AG04450 (cell line): ENCODE data around the gene SLC22A7. TPM values are rescaled to one million over a fixed set of nuclear protein-coding genes. Genes with fewer than 3 reads are reported as not detected.

Source experiments
- CTCF ChIA-PET: fragments of 300-600, 350-600 bp; formaldehyde crosslinking; extraction: SDS; loops from one replicate; lab custom pipeline; 2022; ENCODE audit warnings: antibody characterized with exemption, inconsistent platforms; lab: Charles Lee
- POLR2A ChIA-PET: fragments of 350-600 bp; formaldehyde crosslinking; extraction: SDS; loops from one replicate; lab custom pipeline; 2021; ENCODE audit warnings: antibody characterized with exemption, inconsistent platforms; lab: Yijun Ruan, JAX
- DNase-seq: peaks from one replicate; pipeline ENCODE4 v3.0.0-alpha.2; 2011; ENCODE audit warnings: low read depth, low spot score
- H3K27ac ChIP-seq: one replicate; pipeline ENCODE4 v1.5.1; 2012; ENCODE audit warnings: low read depth, low read length, control low read depth
- H3K27me3 ChIP-seq: one replicate; pipeline ENCODE4 v1.6.0; 2012; ENCODE audit warnings: low read length; ENCODE audit not compliant: control insufficient read depth, insufficient read depth
- H3K4me3 ChIP-seq: 2 replicates; pipeline ENCODE4 v1.5.1; 2011; ENCODE audit warnings: mild to moderate bottlenecking, low read depth, low read length, control low read depth
- H3K9me3 ChIP-seq: 2 replicates; pipeline ENCODE4 v1.5.1; 2012; ENCODE audit warnings: low read length; ENCODE audit not compliant: control insufficient read depth, insufficient read depth
- polyA plus RNA-seq: library from polyadenylated mRNA; depleted of rRNA; stranded (reverse); fragments of >200 nt; gene quantifications from 2 replicates; pipeline ENCODE4 v1.2.3, GENCODE V29; 2011
- TF ChIP-seq, protein P1 (sequence below): IDR thresholded peaks from 2 replicates; pipeline ENCODE4 v1.5.1; 2011; ENCODE audit warnings: low read depth, low read length, control low read depth, inconsistent platforms

Gene SLC22A7
- polyA plus RNA-seq, 1 experiment: not detected

DNA sequence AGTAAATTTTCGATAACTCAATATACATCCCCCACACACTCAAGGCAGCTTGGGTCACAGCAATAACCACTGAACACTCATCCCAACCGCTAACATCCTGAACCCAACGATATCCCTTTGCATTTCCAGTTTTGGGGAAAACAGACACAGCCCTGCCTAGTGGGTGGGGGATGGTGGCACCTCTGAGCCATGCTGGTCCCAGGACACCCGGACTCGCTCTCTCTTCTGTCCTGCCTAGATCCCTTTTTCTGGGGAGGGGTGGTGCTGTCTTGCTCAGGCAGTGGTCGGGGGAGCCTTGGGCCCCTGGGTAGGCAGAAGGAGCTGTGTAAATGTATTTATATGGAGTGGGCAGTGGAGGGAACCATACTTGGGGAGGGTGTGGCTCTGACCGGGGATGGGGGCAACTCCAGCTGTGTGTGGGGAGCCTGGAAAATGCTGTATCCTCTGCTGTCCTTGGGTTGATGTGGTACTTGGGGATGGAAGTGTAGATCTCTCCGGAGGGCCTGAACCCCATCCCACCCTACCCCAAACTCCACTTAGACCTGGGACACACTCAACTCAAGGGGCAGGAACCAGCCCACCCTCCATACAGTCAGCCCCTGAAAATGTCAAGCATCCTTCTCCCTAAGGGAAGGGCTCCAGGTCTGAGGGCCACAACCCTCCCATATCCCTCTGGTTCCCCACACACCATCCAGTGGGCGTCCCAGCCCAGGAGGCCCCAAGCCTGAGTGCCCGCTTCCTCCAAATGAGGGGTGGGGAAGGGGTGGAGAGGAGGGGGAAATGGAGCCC, 23.7 kb upstream of the SLC22A7 start:
- DNase-seq: no peak
- Histone ChIP-seq H3K9me3 (no peaks in the 10 kb centered on the region), H3K27ac (no peak overlapping the region), H3K4me3 (no peak overlapping the region), H3K27me3 (peaks cover 56% of the 10 kb centered on the region)
- TF ChIP-seq, protein P1, sequence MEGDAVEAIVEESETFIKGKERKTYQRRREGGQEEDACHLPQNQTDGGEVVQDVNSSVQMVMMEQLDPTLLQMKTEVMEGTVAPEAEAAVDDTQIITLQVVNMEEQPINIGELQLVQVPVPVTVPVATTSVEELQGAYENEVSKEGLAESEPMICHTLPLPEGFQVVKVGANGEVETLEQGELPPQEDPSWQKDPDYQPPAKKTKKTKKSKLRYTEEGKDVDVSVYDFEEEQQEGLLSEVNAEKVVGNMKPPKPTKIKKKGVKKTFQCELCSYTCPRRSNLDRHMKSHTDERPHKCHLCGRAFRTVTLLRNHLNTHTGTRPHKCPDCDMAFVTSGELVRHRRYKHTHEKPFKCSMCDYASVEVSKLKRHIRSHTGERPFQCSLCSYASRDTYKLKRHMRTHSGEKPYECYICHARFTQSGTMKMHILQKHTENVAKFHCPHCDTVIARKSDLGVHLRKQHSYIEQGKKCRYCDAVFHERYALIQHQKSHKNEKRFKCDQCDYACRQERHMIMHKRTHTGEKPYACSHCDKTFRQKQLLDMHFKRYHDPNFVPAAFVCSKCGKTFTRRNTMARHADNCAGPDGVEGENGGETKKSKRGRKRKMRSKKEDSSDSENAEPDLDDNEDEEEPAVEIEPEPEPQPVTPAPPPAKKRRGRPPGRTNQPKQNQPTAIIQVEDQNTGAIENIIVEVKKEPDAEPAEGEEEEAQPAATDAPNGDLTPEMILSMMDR: no peak
- CTCF ChIA-PET: interaction anchor here (0.8 kb wide), 1 partner anchor 10 kb away, joined by 3 read pairs; no protein-coding TSS in a partner anchor
- POLR2A ChIA-PET: no interaction called here

DNA sequence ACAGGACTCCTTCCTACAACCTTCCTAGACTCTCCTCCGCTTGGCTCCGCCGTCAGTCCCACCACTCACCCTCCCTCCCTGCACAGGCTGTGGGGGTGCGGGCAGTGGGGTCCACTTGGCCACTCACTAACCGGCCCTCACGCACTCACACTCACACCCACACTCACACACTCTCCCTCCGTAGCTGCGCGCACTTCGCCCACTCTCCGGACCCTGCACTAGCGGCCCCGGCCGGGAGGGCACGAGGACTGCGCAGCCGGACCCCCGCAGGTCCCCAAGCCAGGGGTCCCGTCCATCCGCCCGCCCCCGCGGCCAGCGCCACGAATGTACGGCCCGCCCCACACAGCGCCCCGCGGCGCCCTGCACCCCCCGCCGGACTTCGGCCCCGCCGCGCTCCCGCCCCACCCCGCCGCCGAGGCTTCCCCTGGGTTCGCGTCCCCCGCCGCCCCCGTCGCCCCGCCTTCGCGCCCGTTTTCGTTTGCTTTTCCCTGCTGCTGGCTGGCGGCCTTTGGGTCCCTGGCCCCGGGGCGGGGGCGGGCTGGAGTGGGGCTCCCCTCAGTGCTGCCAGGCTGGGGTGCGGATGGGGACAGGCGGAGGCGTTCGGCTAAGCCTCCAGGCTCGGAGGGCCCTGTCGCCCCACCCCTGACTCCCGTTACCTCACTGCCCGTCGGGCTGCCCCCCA, 23.0 kb upstream of the SLC22A7 start:
- ChIA-PET CTCF (interaction anchor here (0.6 to 0.8 kb wide), 2 partner anchors 11 to 369 kb away, joined by 3 to 4 read pairs; no protein-coding TSS in a partner anchor), POLR2A (no interaction called here)
- no peak for DNase-seq
- Histone ChIP-seq H3K27ac (no peak overlapping the region), H3K9me3 (no peaks in the 10 kb centered on the region), H3K27me3 (peaks cover 53% of the 10 kb centered on the region), H3K4me3 (peak overlapping the region; percentile 39; the same call in 1 of the 2 replicates)
- TF ChIP-seq, protein P1: no peak

DNA sequence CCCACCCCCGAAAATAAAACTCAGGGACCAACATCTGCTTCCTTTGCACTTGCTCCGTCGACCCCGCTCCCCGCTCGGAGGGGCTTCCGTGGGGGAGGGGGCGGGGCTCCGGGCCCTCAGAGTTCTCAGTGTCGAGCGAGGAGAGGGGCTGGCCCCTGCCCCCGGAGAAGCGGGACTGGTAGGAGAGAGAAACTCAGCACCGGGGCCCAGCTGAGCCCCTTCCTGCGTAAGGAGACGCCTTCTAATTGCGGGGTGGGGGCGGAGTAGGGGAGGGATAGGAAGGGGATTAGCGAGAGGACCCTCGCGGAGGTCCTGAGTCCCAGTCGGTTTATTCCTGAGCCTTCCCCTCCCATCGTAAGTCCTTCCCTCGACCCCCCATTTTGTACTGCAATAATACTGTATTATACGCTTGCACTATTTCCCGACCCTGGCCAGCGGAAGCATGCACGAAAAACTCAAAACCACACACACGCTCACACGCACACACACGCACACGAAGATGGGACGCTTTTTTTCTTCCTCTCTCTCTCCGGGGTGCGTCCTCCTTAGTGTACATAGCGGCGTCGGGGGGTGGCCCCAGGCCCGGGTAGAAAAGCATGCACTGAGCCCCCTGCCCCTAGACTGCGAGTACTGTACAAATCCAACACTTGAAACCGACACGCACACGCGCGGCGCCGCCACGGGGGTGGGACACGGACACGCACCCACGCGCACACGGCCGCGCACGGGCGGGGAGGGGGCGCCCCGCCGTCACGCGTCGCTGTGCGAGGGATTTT, 22.1 kb upstream of the SLC22A7 start:
- Histone ChIP-seq H3K9me3 (no peaks in the 10 kb centered on the region), H3K27ac (no peak overlapping the region), H3K27me3 (peaks cover 45% of the 10 kb centered on the region), H3K4me3 (no peak overlapping the region)
- TF ChIP-seq, protein P1: no peak
- DNase-seq: no peak
- CTCF ChIA-PET: interaction anchor here (0.6 kb wide), 1 partner anchor 370 kb away, joined by 4 read pairs; no protein-coding TSS in a partner anchor
- POLR2A ChIA-PET: no interaction called here

DNA sequence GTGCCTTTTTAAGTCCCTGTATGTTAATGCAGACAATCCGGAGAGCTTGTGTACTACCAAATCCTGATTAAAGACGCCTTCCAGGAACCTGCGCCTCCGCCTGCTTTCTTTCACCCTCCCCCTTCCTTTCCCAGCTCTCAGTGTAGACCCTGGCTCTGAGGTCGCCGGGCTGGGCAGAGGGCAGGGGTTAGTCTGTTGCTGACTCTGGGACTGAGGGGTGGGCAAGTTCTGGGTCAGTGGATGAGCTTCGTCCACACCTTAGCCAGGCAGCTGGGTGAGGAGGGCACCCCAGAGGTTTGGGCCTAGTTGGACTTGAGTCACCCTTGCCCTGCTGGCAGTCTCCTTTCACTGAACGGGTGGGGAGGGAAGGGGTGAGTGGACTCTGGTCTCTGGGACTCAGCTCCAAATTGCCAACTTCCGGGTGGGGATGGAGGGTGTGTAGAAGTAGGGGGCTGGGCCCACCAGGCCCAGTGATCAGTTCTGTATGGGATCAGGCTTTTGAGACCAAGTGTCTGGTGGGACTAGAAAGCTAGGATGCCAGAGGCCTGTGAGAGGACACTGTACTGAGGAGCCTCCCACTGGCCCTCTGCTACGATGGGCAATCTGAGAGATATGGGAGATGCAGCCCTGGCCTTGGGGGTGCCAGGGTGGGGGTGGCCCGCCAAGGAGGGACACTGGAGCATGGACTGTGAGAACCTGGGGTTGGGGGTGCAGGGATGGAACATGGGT, 21.3 kb upstream of the SLC22A7 start:
- H3K4me3 ChIP-seq: no peak overlapping the region
- peaks cover 46% of the 10 kb centered on the region for H3K27me3 ChIP-seq
- CTCF ChIA-PET: interaction anchor here (1.9 kb wide), 1 partner anchor 58 kb away, joined by 4 read pairs; no protein-coding TSS in a partner anchor
- TF ChIP-seq, protein P1: no peak
- no peaks in the 10 kb centered on the region for H3K9me3 ChIP-seq
- DNase-seq: no peak
- POLR2A ChIA-PET: no interaction called here
- H3K27ac ChIP-seq: no peak overlapping the region
